COLO829 (cell line): ENCODE measurements around the gene PDE4DIP.
"Not testable (repeated sequence)": the region's sequence is repeated elsewhere in the genome, so short reads cannot be mapped to it uniquely, and the experiment has no call there.

Experiments
- DNase-seq: peaks from one replicate; pipeline ENCODE4 v3.0.0; 2012; ENCODE audit warnings: low spot score

The PDE4DIP gene

GRCh38 chr1:148874408-148875388, 30.5 kb downstream of the PDE4DIP start:
- not testable (repeated sequence) for DNase-seq

- DNase-seq: not testable (repeated sequence)
Measured at GRCh38 chr1:148879812-148880416, 35.7 kb downstream of the PDE4DIP start.

GRCh38 chr1:148881261-148881660, 37.0 kb downstream of the PDE4DIP start:
- not testable (repeated sequence) for DNase-seq

GRCh38 chr1:148885219-148885618, 41.0 kb downstream of the PDE4DIP start:
- not testable (repeated sequence) for DNase-seq

GRCh38 chr1:148886293-148886692, 42.1 kb downstream of the PDE4DIP start:
- not testable (repeated sequence) for DNase-seq

- DNase-seq: not testable (repeated sequence)
Measured at GRCh38 chr1:148888597-148888996, 44.4 kb downstream of the PDE4DIP start.

GRCh38 chr1:148889267-148890074, 45.2 kb downstream of the PDE4DIP start:
- not testable (repeated sequence) for DNase-seq

- not testable (repeated sequence) for DNase-seq
Measured at GRCh38 chr1:148890075-148890568, 45.9 kb downstream of the PDE4DIP start.

- DNase-seq: not testable (repeated sequence)
Measured at GRCh38 chr1:148894360-148895352, 50.4 kb downstream of the PDE4DIP start.

- DNase-seq: not testable (repeated sequence)
Measured at GRCh38 chr1:148900026-148900425, 55.8 kb downstream of the PDE4DIP start.

- not testable (repeated sequence) for DNase-seq
Measured at GRCh38 chr1:148900691-148901090, 56.5 kb downstream of the PDE4DIP start.

- not testable (repeated sequence) for DNase-seq
Measured at GRCh38 chr1:148901150-148901952, 57.1 kb downstream of the PDE4DIP start.

- not testable (repeated sequence) for DNase-seq
Measured at GRCh38 chr1:148901953-148902341, 57.7 kb downstream of the PDE4DIP start.

- DNase-seq: not testable (repeated sequence)
Measured at GRCh38 chr1:148909219-148909826, 65.1 kb downstream of the PDE4DIP start.

- not testable (repeated sequence) for DNase-seq
Measured at GRCh38 chr1:148911303-148911928, 67.2 kb downstream of the PDE4DIP start.

- not testable (repeated sequence) for DNase-seq
Measured at GRCh38 chr1:148916222-148916621, 72.0 kb downstream of the PDE4DIP start.

GRCh38 chr1:148916695-148917348, 72.6 kb downstream of the PDE4DIP start:
- DNase-seq: not testable (repeated sequence)

- DNase-seq: not testable (repeated sequence)
Measured at GRCh38 chr1:148918836-148919447, 74.7 kb downstream of the PDE4DIP start.
